ENCODE data around the gene ZNF213.
"Not testable (repeated sequence)": the region's sequence is repeated elsewhere in the genome, so short reads cannot be mapped to it uniquely, and the experiment has no call there.

Gene ZNF213

DNA sequence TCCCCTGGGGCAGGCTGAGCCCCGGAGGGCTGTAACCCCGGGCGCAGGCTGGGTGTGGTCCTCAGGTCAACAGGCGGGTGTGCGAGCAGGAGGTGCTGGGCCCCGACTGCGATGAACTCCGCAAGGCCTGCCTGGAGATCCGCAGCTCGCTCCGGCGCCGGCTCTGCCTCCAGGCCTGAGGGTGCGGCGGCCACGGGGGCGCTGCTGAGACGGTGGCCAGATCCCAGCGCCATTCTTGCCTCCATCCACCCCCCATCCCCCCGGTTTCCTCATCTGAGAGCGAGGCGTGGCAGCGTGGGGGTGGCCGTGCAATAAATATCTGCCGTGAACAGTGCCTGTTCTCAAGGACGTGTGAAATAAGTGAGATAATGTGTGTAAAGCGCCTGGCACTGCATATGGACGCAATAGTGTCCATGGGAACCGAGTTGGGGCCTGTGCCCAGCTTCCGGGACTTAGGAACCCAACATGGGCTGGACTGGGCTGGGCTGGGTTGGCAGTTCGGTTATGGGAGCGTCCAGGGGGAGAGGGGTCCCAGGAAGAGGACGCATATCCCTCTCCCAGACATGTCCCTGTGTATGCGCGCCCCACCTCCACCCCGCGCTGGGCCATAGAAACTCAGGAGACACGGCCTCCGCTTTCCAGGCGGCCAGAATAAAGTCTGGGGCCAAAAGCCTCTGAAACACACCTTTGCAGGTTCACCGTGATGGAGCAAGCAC is 15.0 kb downstream of the ZNF213 start:
- peak; percentile 37 for DNase-seq

GRCh38 chr16:3150346-3151218 is 15.8 kb downstream of the ZNF213 start:
- DNase-seq, result peak; percentile 94

- no peak for DNase-seq
These were observed 17.1 kb downstream of the ZNF213 start for GRCh38 chr16:3152027-3152276.

GRCh38 chr16:3152277-3152990 is 17.6 kb downstream of the ZNF213 start:
- DNase-seq, result peak; percentile 94

- no peak for DNase-seq
These were observed 18.2 kb downstream of the ZNF213 start for GRCh38 chr16:3152991-3153368.

DNA sequence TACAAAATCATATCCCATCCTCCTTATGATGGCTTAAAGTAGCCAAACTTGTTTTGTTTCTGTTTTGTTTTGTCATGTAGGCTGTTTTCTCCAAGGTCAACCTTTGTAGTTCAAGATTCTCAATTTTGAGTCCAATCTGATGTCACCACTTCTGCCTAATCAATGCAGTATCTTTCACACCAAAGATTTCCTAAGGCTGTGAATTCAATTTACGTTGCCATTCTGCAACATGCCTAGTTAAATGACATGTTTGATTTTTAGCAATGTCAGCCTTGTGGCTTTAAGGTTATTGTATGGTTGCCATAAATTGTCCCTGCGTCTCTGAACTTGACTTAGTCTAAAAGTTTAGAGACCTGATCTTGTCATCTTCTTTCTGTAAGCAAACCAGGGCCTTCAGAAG is 20.4 kb downstream of the ZNF213 start:
- DNase-seq, result no peak

GRCh38 chr16:3155972-3156371 is 21.1 kb downstream of the ZNF213 start:
- no peak for DNase-seq

- peak; percentile 68 for DNase-seq
These were observed 22.6 kb downstream of the ZNF213 start for GRCh38 chr16:3157229-3158025.

- no peak for DNase-seq
These were observed 23.2 kb downstream of the ZNF213 start for GRCh38 chr16:3158026-3158509.

DNA sequence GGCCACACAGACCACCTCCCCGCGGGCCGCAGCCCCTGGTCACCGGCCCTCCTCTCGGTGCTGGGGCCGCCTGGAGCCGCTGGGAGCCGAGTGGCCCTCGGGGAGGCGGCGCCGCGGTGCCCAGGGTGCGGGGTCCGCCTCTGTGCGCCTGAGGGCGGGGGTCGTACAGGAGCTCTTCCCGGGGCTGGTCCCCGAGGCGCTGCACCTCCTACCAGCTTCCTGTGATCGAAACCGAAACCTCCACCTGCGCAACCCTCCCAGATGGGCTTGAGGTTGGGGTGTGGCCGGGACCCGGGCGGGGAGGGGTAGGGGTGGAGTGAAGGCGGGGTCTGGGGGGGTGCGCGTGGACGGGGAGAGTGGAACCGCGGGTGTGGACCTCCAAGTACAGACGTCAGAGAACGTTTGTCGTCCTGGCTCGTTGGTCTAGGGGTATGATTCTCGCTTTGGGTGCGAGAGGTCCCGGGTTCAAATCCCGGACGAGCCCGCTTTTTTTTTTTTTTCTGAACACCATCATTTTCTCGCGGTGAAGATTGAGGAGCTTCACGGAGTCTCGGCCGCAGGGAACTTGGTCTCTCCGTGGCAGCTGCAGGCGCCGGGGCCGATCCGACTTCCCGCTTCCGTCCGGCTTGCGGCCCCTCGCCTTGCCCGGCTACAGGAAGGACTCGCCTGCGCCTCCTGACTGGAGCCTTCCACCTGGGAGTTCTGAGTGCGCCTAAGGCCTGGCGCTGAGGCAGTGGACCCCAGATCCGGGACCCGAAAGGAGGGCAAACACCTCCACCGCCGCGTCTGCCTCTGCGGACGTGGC is 23.9 kb downstream of the ZNF213 start:
- DNase-seq, result no peak

- no peak for DNase-seq
These were observed 26.6 kb downstream of the ZNF213 start for GRCh38 chr16:3161235-3162018.

DNA sequence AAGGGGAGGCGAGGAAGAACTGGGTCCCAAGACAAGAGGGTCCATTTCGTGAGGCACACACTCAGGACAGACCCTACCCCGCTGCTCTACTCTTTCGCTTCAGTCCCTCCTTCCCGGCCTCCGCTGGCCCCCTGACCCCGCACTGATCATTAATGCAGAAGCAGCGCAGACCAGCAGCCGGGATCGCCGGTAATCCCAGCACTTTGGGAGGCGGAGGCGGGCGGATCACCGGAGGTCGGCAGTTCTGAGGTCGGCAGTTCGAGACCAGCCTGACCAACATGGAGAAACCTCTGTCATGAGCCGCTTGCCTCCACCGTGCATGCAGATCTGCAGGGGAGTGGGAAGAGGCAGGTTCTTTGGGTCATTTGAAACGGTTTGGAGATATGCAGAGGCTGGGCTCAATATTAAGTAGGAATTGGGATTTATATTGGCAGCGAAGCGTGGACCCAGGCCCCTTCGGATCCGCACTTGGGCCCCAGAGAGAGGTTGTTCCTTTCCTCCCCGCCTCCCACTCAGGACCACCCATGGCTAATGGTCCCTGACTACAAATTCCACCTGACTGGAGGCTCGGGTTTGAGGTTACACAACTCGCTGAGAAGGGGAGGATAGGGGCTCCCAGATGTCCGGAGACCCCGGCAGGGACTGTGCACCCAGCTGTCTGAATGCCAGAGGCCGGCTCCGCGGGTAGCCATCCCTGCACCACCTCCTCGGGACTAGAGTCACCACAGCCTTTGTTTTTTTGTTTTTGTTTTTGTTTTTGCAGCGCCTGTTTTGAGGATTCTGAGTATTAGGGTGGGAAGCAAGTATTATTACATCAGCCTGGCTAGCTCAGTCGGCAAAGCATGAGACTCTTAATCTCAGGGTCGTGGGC is 29.5 kb downstream of the ZNF213 start:
- DNase-seq, result no peak

GRCh38 chr16:3165111-3165822 is 30.4 kb downstream of the ZNF213 start:
- no peak for DNase-seq

GRCh38 chr16:3166505-3166886 is 31.7 kb downstream of the ZNF213 start:
- no peak for DNase-seq

DNA sequence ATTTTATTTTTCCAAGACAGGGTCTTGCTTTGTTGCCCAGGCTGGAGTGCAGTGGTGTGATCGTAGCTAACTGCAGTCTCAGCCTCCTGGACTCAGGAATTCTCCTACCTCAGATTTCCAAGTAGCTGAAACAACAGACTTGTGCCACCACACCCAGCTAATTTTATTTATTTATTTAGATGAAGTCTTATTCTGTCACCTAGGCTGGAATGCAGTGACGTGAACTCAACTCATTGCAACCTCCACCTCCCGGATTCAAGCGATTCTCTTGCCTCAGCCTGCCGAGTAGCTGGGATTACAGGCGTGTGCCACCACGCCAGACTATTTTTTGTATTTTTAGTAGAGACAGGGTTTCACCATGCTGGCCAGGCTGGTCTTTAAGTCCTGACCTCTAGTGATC is 33.9 kb downstream of the ZNF213 start:
- not testable (repeated sequence) for DNase-seq

- no peak for DNase-seq
These were observed 35.8 kb downstream of the ZNF213 start for GRCh38 chr16:3170440-3171180.

- DNase-seq, result no peak
These were observed 36.5 kb downstream of the ZNF213 start for GRCh38 chr16:3171181-3171854.

All from NCI-H1092 treated with DMSO at 0.1 percent for 48 hours (cell line).